HT-29 (cell line): Measurements from ENCODE around the gene XXYLT1. TPM values are rescaled to one million over a fixed set of nuclear protein-coding genes. Genes with fewer than 3 reads are reported as not detected.

Experiments used
- DNase-seq: peaks from one replicate; pipeline ENCODE4 v3.0.0-alpha.2; 2015; ENCODE audit warnings: low spot score
- total RNA-seq: library from RNA; depleted of rRNA; stranded (reverse); fragments of >200 nt; shearing (Covaris generic); gene quantifications from 2 replicates; pipeline ENCODE4 v1.2.3, GENCODE V29; 2014

XXYLT1 gene
- total RNA-seq, 1 experiment from 2014 or later = 23.8 TPM

DNA sequence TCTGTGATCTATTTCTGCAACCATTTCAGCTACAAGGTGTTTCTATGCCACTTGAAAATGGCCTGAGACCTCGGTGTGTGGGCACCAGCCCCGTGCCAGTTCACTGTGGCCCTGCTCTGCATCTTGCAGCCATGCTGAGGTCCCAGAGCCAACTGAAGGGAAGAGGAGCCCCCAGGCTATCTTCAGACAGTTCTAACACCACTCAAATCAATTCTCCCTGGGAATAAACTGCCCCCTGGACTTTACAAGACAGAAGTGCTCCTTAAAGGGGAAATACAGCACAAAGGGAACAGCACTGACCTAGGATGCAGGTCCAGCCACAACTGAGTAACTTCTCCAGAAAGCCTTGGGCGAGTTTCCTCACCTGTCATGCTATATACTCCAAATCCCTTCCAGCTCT is 3.9 kb downstream of the XXYLT1 start:
- DNase-seq = no peak

DNA sequence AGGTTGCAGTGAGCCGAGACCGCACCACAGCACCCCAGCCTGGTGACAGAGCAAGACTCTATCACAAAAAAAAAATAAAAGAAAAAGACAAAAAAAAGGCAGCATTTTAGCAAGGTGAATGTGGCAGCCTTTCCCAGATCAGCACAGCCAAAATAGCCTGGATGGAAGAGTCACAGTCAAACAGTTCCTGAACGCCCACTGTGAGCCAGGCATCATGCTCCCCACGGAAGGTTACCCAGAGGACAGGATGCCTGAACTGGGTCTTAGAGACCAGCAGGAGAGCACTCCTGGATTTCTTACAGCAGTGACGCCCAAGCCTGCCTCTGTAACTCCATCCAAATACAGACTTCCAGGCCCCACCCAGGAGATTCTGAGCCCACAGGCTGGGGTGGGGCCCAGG is 4.5 kb downstream of the XXYLT1 start:
- no peak for DNase-seq

DNA sequence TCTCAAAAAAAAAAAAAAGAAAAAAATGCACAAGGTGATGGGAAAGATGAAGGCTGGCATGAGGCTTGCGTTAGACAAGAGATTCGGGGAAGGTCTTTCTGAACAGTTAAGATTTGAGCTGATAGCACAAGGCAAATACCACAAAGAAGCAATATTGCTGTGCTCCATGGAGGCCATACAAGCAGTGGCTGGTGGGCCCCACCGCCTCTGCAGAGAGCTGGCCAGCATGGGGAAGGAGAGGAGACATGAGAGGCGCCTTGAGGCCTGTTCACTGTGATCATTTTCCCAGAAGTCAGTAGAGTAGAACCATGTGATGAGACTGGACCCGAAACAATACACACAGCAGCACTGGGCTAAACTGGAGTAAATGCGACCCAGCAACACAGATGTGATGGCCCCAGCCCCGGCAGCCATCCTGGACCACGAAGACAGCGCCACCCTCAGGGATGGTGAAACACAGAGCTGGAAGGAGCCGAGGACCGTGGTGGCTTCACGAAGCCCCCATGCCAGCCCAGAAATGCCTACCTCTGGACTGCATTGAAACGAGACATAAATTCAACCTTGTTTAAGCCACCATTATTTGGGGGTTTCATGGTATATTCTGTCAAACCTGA is 5.5 kb downstream of the XXYLT1 start:
- no peak for DNase-seq

DNA sequence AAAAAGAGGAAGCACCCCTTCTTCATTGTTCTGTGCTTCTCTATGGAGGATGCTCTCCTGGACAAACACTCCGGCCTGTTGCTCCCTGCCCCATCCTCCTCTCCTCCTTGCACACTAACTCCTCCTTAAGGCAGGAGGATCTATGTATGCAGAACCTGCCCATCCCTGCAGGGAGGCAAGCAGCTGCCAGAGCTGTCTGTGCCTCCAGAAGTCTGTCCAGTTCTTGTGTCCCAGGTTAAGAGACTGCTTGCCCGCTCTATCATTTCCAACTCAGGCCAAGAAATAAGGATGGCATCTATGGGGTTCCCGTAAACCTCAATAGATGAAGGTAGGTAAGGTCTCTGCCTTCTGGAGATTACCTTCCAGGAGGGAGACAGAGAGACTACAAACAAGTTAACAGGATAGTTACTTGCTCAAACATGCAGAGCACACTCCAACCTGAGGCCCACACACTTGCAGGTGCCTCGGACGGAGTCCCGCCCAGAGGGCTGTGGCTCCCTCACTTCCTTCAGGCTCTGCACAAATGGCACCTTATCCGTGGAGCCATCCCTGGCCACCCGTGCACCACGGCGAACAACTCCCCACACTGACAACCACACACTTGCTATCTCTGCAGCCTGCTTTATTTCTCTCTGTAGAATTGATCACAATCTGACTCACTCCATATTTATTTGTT is 6.9 kb downstream of the XXYLT1 start:
- no peak for DNase-seq

DNA sequence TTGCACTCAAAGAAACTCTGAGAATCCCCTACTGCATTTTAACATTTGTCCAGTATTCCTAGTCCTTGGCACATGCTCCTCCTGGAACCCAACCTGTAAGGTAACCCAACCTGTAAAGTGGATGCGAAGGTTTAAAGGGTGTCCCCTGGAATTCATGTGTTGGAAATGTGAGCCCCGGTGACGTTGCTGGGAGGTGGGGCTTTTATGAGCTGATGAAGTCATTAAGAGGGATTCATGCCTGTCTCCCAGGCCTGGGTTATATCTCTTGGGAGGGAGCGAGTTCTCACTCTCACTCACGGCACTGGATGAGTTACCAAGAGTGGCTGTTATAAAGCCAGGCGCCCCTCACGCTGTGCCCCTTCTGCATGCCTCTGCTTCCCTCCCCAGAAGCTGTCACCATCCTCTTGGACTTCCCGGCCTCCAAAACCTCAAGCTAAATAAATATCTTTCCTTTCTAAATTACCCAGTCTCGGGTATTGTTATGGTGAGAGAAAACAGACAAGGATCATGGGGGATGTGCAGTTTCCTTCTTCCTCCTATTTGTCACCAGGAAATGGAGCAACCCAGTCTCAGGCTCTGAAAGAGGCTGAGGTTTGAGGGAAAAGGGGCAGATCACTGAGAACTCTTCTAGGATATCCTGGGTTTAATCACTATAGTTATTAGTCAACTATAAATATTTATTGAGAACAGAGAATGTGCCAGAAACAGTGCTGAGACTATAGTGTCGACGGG is 7.6 kb downstream of the XXYLT1 start:
- DNase-seq = no peak

DNA sequence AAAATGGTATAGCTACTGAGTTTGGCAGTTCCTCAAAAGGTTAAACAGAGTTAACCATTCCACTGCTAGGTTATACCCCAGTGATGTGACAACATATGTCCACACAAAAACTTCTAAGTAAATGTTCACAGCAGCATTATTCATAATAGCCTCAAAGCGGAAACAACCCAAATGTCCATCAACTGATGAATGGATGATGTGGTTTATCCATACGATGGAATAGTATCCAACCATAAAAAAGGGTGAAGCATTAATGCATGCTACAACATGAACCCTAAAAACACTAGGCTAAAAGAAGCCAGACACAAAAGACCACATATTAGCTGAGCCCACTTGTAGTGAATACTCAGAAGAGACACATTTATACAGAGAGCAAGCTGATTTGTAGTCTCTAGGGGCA is 9.0 kb downstream of the XXYLT1 start:
- DNase-seq = no peak

DNA sequence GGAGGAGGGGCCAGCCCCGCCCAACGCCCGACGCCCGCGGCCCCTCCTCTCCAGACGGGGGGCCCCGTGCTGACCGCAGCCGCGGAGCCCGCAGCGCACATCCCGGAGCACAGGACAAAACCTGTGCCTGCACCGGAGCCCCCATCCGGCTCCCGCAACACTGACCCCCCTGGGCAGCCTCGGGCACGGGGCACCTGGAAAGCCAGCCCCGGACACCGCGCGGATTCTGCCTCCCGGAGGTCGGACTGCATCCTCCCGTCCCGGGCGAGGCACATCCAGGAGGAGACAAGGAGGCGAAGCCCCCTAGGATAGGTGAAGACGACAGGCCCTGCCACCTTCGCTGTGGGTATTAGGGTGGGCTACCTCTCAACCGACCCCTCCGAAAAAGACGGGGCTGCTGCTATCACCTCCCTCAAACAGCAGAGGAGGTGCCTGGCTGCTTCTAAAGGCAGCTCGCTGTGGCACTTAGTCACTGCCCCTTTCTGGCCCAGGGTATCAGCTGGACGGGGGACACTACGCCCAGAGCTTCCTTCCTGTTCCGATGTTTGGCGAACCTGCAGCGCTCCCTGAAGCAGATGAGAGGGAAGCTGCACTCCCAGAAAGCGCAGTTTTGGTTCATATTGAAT is 10.6 kb downstream of the XXYLT1 start:
- DNase-seq = peak; percentile 65

DNA sequence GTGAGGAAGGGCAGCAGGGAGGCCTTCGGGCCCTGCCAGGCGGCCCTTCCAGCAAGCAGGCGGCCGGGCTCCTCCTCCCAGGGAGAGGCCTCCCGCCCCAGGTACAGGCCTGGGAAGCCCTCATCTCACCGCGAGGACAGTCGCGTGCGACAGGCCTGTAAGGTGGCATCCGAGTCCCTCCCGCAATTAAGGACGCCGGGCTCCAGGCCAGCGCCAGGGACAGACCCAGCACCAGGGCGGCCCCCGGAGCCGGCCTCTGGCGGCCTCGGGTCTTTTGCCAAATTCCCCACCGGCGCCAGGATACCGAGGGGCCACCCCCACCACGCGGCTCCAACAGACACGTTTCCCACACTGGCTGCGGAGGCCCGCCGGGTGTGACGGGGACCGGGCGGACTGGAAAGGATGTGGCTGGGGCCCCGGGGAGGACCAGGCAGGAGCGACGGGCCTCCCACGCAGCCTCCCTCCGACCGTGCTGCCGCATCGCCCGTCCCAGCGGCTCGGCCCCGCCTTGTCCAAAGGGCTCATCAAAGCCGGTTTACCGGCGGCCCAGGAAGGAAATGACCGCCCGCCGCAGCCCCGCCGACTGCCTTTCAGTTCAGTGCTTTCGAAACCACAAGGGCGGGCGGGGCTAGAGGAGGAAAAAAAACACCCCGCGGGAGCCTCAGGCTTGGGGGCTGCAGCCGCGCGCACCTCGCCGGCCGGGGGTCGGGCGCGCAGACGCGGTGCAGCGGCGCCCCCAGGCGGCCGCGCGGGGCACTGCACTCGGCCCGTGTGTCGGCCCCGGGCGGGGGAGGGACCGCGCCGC is 11.3 kb downstream of the XXYLT1 start:
- peak; percentile 87 for DNase-seq

DNA sequence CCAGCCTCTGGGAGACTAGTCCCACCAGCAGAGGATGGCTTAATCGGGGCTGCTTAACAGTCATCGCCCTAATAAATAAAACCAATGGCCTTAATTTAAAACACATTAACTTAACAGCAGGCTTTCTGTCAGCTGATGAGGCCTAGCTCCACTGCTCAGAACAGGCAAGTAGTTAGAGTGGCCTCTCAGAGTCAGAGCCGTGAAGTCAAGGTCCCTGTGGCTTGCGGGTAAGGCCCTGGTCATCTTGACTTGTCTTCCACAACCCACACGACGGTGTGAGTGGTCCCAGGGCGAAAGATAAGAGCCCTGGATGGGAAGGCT is 11.8 kb downstream of the XXYLT1 start:
- no peak for DNase-seq

DNA sequence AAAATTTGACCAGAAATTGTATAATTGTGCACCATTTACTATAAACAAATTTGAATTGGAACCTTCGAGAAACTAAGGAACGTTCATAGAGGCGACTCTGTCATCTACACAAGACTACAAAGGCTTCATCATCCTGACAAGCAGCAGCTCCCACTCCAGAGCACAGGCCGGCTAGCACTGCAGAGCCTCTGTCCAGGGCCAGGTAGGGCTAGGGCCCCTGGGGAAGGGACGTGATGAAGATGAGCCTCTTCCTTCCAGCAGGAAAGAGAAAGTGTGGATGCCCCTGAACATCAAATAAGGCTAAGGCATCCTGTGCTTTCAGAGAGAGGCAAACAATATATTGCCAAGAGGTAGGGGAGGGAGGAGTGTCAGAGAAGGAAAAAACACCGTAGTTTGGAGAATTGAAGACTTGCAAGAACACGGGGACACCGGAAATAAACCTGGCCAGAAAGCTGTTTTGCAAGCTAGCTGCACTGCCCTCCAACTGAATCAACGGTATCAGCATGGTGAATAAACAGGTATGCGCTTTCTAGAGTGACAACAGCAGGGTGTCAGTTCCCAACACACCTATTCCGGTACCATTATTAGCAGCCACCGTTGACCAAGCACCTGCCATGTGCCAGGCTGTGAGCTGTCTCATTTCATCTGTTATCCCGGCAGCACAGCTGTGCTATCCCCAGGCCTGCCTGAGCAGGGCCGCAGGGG is 12.4 kb downstream of the XXYLT1 start:
- DNase-seq = peak; percentile 21

DNA sequence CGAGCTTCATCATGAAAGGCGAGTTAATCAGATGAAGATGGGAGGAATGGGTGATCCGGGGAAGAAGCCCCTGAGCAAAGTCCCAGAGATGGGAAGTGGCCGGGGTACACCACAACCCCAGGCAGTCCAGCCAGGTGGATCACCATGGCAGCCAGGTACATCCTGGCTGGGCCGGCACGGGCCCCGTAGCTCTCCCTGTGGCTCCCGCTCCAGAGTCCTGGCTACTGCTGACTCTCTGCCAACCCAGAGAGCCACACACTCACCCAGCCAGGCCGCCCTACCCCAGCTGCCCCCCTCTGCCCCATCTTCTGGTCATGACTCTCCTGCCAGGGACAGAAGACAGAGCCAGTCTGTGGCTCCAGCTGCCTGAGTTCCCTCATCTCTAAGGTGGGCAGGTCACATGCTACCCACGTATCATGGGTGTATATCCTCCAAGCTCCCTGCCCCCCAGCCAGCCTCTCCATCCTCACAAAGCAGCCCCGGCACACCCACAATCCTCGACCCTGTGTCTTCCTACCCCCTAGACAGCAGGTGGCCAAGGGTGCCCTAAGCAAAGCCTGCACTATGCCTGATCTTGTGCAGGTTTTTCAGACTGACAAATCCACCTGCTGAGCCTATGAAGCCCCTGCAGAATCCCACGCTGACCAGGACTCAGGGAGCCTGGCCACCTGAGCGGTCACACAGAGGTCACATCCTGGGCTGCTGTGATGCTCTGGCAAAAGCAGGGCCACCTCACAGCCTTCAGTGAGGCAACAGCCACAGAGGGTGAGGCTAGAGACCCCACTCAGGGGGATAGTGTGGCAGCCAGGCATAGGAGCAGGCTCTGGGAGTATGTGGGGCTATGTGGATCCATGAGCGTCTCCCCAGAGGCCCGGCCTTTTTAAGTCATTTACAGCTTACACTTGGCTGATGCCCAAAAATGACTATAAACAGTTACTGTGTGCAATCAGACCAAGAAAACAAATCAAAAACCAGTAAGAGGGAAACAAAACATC is 13.2 kb downstream of the XXYLT1 start:
- no peak for DNase-seq

DNA sequence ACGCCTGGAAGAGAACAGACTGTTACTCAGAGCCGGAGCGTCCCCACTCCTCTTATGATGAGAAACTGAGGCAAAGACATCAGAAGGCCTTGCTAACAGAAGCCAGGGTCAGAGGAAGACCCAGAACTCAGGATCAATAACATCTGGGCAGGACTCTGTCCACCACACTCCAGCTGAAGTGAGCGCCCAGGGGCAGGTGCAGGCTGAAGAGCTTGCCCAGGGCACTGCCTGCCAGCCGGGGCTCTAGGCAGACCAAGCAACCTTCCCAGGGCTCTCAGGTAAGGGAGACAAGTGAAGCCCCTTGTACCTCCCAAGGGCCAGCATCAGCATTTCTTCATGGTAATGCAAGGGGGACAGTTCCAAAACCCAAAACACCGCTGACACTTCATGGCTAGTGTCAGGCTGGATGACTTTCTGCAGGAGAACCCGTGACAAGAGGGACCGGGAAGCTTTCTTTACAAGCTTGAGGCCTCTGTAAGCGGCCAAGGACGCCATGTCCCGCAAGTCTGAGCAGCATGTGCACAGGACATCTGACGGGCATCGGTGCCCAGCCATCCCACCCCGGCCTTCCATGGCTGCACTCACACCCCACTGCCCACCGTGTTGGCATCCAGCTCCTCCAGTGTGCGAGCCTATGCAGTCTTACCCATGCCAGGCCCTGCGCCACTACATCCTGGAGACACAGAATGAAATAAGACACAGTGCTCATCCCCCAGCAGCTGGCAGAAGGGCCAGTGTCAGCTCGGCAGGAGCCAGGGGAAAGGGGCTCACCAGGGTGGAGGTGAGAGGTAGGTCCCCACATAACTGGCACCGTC is 14.1 kb downstream of the XXYLT1 start:
- DNase-seq = no peak

DNA sequence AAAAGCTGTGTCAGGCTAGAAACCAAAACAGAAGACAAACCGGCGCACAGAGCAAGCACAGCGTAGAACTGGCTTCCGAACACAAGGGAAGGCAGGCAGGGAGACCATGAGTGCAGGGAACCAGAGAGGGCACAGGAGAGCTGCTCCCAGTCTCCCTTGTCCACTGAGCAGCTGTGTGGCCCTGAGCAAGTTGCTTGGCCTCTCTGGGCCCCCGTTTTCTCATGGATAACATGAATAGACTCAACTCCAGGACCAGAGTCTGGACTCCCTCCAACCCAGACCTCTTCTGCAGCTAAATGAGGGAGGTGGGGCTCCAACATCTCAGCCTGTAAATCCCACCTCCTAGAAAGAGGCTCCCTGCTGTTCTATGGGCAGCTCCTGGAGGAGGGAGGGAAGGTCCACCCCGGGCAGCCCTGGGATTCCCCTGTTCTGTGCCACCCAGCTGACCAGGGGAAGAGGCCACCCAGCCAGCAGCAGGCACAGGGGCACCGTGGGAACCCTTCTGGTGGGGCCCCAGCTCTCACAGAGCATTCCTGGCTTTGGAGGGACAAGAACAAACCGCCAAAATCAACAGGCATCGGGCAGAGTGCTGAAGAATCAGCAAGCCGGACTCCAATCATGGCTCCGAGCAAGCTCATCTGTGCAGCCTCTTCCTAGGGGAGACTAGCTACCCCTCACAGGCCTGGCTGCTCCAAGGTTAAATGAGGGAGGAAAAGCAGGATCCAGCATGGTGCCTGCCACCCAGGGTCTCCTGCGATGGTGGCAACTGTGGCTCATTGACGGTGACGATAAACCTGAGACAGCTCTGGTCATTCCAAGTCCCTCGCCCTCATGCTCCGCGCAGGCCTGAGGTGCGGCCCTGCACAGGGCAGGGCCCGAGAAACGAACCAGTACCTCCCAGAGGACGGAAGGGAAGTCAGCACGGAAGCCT is 15.1 kb downstream of the XXYLT1 start:
- no peak for DNase-seq

DNA sequence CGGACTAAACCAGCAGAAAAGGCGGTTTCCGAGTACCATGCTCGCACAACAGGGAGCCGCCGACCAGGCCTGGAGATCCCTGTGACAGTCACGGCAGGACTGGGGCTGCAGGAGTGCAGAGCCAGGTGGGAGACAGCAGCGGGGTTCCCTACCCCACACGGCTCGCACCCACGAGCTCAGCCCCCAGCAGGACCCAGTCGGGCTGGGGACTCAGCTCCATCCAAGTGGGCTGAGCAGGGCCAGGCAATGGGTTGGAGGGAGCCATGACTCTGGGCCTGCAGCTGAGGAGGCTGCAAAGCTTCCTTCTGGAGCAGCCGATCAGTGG is 15.8 kb downstream of the XXYLT1 start:
- no peak for DNase-seq

DNA sequence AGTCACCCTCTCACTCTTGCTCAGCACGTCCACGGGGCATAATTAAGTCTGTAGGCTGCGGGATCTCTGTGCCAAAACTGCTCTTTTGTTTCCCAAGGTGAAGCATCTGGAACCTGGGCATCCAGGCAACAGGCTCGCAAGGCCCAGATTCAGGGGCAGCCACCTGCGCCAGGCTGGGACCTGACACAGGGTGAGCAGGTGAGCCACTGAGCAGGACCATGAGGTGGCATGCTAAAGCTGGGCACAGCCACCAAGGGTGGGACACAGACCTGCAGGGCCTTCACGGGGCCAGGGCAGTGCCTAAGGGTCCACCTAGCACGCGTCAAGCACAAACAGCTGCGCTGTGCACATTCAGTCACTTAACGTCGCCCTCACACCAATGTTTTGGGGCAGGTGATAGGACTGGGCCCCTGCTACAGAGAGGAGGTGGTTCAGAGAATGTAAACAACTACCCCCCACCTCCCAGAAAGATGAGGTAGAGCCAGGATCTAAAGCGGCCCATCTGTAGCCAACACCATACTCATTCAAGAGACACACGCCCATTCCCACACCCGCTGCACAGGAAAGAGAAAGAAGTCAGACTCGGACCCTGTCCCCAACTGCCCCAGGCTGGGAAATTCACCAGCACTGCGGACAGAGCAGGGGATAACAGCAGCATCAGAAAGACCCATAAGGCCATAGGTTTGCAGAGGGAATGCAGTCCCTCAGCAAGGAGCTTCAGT is 16.3 kb downstream of the XXYLT1 start:
- DNase-seq = no peak

DNA sequence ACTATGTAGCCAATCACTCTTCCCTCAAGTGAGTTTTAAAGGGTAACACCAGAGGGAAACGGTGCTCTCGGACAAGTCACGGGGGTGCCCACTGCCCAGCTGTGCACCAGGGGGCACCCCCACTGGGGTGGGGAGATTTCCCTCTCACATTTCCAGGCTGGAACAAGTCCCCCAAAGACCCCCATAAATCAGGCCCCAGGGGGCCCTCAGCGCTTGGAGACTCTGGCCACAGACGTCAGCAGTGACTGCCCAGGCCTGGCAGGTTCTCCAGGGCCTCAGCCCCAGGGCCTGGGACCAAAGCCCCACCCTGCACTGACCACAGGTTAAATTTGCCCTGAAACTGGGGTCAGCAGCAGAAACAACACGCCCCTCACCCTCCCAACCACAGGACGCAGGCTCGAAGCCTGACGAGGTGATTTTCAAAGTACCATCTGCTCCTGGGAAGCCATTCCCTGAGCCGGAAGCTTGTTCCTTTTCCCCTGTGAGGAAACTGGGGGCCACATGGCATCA is 17.0 kb downstream of the XXYLT1 start:
- no peak for DNase-seq
